HG03280 (cell line): ENCODE results near the gene PRKCB.
A peak's percentile ranks its signal among the peaks of the same experiment; 100 is the strongest.
"Not testable (repeated sequence)": the region's sequence is repeated elsewhere in the genome, so short reads cannot be mapped to it uniquely, and the experiment has no call there.

ENCODE experiments used
- ATAC-seq: cut with Tn5 transposase; IDR thresholded peaks from one replicate; pipeline ENCODE4 v1.9.1; 2021; ENCODE audit warnings: mild to moderate bottlenecking, moderate library complexity; ENCODE audit not compliant: unreplicated experiment

PRKCB gene

DNA sequence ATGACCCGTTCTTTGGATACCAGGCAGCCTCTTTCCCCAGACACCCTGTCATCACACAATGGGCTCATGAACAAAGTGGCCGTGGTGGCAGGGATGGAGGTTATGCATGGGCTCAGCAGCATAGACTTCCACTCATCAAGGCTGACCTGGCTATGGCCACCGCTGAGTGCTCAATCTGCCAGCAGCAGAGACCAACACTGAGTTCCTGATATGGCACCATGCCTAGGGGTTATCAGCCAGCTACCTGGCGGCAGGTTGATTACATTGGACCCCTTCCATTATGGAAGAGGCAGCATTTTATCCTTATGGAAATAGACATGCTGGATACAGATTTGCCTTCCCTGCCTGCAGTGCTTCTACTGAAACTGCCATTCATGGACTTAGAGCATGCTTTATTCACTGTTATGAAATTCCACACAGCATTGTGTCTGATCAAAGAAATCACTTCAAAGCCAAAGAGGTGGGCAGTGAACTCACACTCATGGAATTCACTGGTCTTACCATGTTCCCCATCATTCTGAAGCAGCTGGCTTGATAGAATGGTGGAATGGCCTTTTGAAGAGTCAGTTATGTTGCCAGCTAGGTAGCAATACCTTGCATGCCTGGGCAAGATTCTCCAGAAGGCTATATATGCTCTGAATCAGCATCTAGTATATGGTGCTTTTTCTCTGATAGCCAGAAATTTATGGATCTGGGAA is 160.6 kb downstream of the PRKCB start:
- no peak for ATAC-seq

DNA sequence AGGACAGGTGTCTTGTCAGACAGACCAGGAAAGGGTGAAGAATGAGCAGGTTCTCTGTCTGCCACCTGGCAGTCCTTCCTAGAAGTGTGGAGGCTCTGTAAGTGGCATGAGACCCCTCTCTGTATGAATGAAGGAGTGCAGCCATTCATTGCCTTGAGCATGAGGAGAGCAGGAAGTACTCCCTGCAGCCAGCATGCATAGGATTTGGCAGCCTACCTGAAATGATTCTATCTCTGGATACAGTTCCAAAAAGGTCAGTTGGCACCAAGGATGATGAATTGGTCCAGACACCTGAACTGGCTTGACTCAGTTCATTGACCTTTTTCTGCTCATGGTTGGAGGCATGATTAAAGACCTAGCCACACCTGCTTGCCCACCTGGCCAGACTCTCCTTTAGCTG is 163.0 kb downstream of the PRKCB start:
- no peak for ATAC-seq

- no peak for ATAC-seq
Observed at GRCh38 chr16:23999663-24000062, 163.9 kb downstream of the PRKCB start.

- no peak for ATAC-seq
Observed at GRCh38 chr16:24001710-24002109, 165.9 kb downstream of the PRKCB start.

DNA sequence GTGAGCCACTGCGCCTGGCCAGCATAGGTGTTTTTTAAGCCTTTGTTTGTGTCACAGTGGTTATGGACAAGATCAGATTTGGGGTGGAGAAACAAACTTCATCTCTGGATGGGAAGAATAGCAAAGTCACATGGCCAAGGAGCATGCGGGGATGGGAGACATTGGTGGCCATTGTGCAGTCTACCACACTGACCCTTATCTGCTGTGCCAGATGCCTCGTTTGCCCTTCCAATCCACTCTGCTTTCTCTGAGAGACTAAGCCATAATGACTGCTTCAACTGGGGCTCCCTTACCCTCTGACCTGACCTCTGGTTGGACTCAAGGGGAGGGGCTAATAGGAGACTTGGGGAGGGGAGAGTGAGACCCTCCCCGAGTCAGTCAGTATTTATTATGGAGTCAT is 166.8 kb downstream of the PRKCB start:
- no peak for ATAC-seq

DNA sequence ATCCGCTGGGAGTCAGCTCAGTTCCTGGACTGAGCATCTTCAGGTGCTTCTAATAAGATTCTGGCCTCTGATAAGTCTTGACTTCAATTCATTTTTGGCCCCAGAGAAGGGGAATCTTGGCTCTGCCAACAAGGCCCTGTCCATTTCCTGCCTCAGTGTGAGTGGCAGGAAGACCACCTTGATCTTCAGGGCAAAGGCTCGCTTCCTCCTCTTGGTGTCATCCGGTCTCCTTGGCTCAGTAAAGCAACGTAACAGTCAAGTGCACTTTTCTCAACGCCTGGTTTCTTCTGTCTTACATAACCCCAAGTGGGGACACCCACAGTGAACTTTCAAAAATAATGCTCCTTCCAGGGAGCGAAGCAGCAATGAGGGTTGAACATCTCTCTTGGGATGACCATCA is 169.8 kb downstream of the PRKCB start:
- no peak for ATAC-seq

GRCh38 chr16:24007391-24007790 is 171.6 kb downstream of the PRKCB start:
- no peak for ATAC-seq

DNA sequence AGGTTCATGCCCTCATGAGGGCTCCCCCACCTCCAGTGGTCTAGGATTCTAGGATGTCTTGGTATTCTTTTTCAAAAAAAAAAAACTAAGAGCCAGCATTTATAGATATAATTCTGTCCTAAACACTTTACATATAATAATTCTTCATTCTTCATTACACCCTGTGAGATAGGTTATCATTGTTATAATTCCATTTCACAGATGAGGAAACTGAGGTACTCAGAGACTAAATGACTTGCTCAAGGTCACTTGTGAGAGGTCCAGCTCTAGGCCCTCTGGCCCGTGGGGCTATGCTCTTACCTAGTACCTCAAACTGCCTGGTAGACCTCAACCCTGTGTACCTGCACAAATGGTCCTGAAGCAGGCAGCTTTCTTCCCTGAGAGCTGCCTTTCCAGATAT is 172.2 kb downstream of the PRKCB start:
- ATAC-seq, result no peak

GRCh38 chr16:24009098-24009497 is 173.3 kb downstream of the PRKCB start:
- no peak for ATAC-seq

GRCh38 chr16:24009955-24010354 is 174.2 kb downstream of the PRKCB start:
- ATAC-seq, result no peak

- peak; percentile 39 for ATAC-seq
Observed at GRCh38 chr16:24010440-24011089, 174.8 kb downstream of the PRKCB start.

DNA sequence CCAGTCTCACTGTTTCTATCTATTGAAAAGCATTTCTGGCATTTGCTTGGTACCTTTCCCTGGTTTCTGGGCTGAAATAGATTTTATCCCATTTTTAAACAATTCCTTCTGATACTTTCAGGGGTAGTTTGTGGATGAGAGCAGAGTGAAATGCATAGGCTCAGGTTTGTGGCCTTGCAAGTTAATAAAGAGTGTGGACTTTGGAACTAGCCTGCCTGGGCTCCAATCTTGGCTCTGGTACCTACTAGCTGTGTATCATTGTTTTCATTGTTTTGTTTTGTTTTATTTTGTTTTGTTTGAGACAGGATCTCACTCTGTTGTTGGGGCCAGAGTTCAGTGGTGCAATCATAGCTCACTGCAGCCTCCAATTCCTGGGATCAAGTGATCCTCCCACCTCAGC is 175.5 kb downstream of the PRKCB start:
- ATAC-seq, result no peak

DNA sequence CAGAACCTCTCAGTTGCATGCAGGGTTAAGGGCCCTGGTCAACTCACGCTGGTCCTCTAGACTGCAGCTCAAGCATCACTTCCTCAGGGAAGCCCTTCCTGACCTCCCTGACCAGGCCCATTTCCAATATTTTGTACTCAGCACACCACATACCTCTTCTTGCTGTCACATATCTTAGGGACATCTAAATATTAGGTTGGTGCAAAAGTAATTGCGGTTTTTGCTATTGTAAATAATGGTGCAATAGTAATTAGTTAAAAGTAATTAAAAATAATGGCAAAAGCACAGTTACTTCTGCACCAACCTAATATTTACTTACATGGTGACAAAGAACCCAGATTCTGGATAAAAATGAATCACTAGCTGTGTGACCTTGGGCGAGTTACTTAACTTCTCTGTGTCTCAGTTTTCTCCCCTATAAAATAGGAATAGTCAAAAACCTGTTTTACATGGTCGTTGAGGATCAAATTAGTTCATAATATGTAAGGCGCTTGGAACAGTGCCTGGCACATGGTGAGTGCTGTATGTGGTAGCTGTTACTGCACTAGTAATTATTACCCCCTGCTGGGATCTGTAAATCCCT is 177.4 kb downstream of the PRKCB start:
- no peak for ATAC-seq

- peak; percentile 88 for ATAC-seq
Observed at GRCh38 chr16:24013864-24014645, 178.3 kb downstream of the PRKCB start.

GRCh38 chr16:24014955-24015354 is 179.2 kb downstream of the PRKCB start:
- ATAC-seq, result not testable (repeated sequence)

DNA sequence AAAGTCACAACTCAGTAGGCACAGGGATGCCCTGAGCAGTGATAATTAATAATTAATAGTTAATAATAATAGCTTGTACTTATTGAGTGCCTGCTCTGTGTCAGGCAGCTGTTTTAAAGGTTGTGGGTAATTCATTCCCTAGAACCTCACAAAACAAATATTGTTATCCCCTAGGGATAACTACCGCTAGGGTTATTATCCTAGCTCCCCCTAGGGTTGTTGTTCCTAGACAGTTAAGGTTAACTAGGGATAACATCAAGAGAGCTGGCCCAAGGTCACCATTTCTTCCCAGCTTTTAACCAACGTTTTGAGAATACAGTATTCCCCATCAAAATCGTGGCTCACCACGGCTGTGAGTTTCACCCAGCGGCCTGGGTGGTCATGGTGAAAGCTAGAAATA is 180.1 kb downstream of the PRKCB start:
- no peak for ATAC-seq

- ATAC-seq, result no peak
Observed at GRCh38 chr16:24018485-24018884, 182.7 kb downstream of the PRKCB start.

- ATAC-seq, result no peak
Observed at GRCh38 chr16:24022797-24023196, 187.0 kb downstream of the PRKCB start.

DNA sequence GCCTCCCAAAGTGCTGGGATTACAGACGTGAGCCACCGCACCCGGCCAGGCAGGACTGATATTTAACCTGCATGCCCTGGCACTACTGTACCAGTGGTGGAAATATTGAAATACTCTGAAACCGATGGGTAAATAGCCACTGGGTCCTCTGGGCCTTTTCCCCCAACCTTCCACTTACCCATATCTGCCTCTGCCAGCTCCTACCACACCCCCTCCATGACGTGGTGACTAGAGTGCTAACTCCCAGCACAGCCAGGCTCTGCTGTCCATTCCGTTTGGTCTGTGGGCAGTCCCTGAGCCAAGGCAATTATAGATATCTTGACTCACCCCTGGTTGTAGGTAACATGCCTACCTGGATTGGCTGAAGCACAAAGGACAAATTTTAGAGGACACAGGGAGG is 187.8 kb downstream of the PRKCB start:
- ATAC-seq, result no peak

GRCh38 chr16:24024971-24025370 is 189.2 kb downstream of the PRKCB start:
- ATAC-seq, result no peak

DNA sequence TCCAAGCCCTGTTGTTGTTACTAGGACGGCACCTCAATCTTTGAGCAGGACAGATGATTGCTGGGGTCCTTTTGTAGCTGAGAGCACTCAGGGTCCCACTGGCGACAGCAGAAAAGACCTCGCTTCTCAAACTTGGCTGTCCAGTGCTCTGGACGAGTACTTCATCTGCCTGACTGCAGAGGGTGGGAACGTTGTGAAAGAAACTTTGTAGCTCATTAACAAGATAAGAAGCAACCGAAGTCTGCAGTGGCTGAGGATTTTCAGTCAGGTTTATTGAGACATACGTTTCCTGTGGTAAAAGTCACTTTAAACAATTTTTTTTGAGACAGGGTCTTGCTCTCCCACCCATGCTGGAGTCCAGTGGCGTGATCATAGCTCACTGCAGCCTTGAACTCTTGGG is 191.7 kb downstream of the PRKCB start:
- no peak for ATAC-seq

DNA sequence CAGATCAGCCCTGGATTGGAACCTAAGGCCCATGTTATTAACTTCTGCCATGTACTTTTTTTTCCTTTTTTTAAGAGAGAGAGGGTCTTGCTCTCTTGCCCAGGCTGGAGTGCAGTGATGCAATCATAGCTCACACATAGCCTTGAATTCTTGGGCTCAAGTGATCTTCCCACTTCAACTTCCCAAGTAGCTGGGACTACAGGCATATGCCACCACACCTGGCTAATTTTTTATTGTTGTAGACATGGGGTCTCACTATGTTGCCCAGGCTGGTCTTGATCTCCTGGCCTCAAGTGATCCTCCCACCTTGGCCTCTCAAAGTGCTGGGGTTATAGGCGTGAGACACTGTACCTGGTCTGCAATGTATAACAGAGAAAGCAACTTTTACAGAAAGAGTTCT is 194.1 kb downstream of the PRKCB start:
- not testable (repeated sequence) for ATAC-seq
